ENCODE results near the gene ARID3A. TPM values are rescaled to one million over a fixed set of nuclear protein-coding genes. Genes with fewer than 3 reads are reported as not detected.
A peak's percentile ranks its signal among the peaks of the same experiment; 100 is the strongest.

ARID3A gene
- total RNA-seq, 1 experiment from 2014 or later = 239 TPM

DNA sequence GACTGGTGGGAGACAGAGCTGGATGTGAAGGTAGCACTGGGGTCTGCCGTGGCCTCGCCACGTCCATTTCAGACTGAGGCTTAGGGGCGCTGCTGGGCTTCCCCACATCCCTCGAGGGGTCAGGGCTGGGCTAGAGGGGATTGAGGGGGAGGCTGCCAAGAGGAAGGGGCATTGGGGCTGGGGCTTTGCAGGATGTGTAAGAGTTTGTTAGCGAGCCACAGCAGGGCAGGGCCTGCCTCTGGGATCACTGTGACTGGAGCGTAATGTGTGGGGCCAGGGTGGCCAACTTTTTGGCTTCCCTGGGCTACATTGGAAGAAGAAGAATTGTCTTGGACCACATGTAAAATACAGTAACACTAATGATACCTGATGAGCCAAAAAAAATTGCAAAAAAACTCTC lies 14.1 kb downstream of the ARID3A start:
- TF ChIP-seq CTCF (IDR thresholded peaks at IDR 0.05; ENCODE audit: insufficient read depth in 1 of 2, low read depth in 1 of 2, low read length in 1 of 2, severe bottlenecking in 1 of 2, unreplicated experiment in 1 of 2) = no peak
- Mint-ChIP-seq H3K4me1 (ENCODE audit: low read depth, unreplicated experiment) (no peaks in the 10 kb centered on the region), H3K36me3 (ENCODE audit: insufficient read depth, unreplicated experiment) (peaks cover 92% of the 10 kb centered on the region), H3K4me3 (ENCODE audit: unreplicated experiment) (no peak overlapping the region), H3K27ac (ENCODE audit: unreplicated experiment) (peak overlapping the region; percentile 54), H3K27me3 (ENCODE audit: insufficient read depth, unreplicated experiment) (no peaks in the 10 kb centered on the region), H3K9me3 (ENCODE audit: unreplicated experiment) (no peaks in the 10 kb centered on the region)
- intact Hi-C loops (cut with micrococcal nuclease; ENCODE audit: unreplicated experiment) = no loop called here
- H3K36me3 ChIP-seq (ENCODE audit: control insufficient read depth, insufficient read depth, low read length) = peaks cover 7% of the 10 kb centered on the region
- ChIA-PET CTCF (no interaction called here), POLR2A (no interaction called here)
- H3K4me1 ChIP-seq = peaks cover 3% of the 10 kb centered on the region; the same call in 1 of the 2 replicates
- no peaks in the 10 kb centered on the region for H3K9me3 ChIP-seq
- H3K27me3 ChIP-seq (replicated peaks; ENCODE audit: control insufficient read depth, insufficient read depth, low read length) = no peaks in the 10 kb centered on the region
- BruUV-seq (replicated peaks) = no TSS peak
- H3K4me3 ChIP-seq (ENCODE audit: low read depth, low read length) = no peak overlapping the region
- DNase-seq = no peak

DNA sequence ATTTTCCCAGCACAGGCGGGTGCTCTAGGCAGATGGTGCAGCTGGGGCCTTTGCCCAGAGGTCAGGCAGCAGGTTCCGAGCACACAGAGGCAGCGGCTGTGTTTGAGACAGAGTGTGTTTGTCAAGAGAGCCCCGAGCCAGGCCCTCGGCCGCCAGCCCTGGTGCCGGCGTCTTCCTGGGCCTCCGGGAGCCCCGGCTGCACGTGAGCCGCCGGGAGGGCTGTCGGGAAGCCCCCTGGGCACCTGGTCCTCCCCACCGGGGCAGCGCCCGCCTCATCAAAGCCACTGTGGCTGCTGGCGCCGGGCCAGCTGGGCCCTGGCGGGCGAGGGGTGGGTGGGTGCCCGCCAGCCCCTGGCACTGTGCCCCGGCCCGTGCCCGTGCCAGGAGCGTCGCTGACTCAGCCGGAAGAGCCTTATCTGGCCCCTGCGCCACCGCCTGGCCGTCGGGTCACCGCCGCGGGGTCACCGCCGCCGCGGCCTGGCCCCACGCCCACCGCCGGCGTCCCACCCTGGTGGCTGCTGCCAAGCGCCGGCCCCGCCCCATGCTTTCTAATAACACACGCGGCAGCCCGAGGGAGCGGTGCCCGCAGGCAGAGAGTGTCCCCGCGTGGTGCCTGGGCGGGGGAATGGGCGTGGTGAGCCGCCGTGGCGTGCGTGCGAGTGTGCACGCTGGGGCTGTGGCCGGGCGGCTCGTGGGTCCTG lies 14.9 kb downstream of the ARID3A start:
- H3K36me3 ChIP-seq (ENCODE audit: control insufficient read depth, insufficient read depth, low read length) = peaks cover 7% of the 10 kb centered on the region
- BruUV-seq (replicated peaks) = no TSS peak
- Mint-ChIP-seq H3K9me3 (ENCODE audit: unreplicated experiment) (no peaks in the 10 kb centered on the region), H3K4me1 (ENCODE audit: low read depth, unreplicated experiment) (no peaks in the 10 kb centered on the region), H3K27ac (ENCODE audit: unreplicated experiment) (peak overlapping the region; percentile 54), H3K4me3 (ENCODE audit: unreplicated experiment) (no peak overlapping the region), H3K27me3 (ENCODE audit: insufficient read depth, unreplicated experiment) (no peaks in the 10 kb centered on the region), H3K36me3 (ENCODE audit: insufficient read depth, unreplicated experiment) (peaks cover 92% of the 10 kb centered on the region)
- POLR2A ChIA-PET = no interaction called here
- TF ChIP-seq CTCF (IDR thresholded peaks at IDR 0.05; ENCODE audit: insufficient read depth in 1 of 2, low read depth in 1 of 2, low read length in 1 of 2, severe bottlenecking in 1 of 2, unreplicated experiment in 1 of 2) = no peak
- CTCF ChIA-PET = no interaction called here
- H3K9me3 ChIP-seq = no peaks in the 10 kb centered on the region
- DNase-seq = no peak
- no peaks in the 10 kb centered on the region for H3K27me3 ChIP-seq (replicated peaks; ENCODE audit: control insufficient read depth, insufficient read depth, low read length)
- no peak overlapping the region for H3K4me3 ChIP-seq (ENCODE audit: low read depth, low read length)
- H3K4me1 ChIP-seq = peaks cover 3% of the 10 kb centered on the region; the same call in 1 of the 2 replicates
- intact Hi-C loops (cut with micrococcal nuclease; ENCODE audit: unreplicated experiment) = no loop called here

GRCh38 chr19:941292-942132 lies 15.7 kb downstream of the ARID3A start:
- BruUV-seq (replicated peaks) = no TSS peak
- H3K27me3 Mint-ChIP-seq (ENCODE audit: insufficient read depth, unreplicated experiment) = no peaks in the 10 kb centered on the region
- DNase-seq = no peak

More at GRCh38 chr19:941292-942132, 15.7 kb downstream of the ARID3A start:
- Mint-ChIP-seq H3K9me3 (ENCODE audit: unreplicated experiment) (no peaks in the 10 kb centered on the region), H3K4me3 (ENCODE audit: unreplicated experiment) (no peak overlapping the region), H3K4me1 (ENCODE audit: low read depth, unreplicated experiment) (no peaks in the 10 kb centered on the region), H3K36me3 (ENCODE audit: insufficient read depth, unreplicated experiment) (peaks cover 88% of the 10 kb centered on the region), H3K27ac (ENCODE audit: unreplicated experiment) (peak overlapping the region; percentile 43)
- POLR2A ChIA-PET = no interaction called here
- Histone ChIP-seq H3K27me3 (replicated peaks; ENCODE audit: control insufficient read depth, insufficient read depth, low read length) (no peaks in the 10 kb centered on the region), H3K4me1 (peaks cover 3% of the 10 kb centered on the region; the same call in 1 of the 2 replicates), H3K36me3 (ENCODE audit: control insufficient read depth, insufficient read depth, low read length) (peaks cover 7% of the 10 kb centered on the region), H3K4me3 (ENCODE audit: low read depth, low read length) (no peak overlapping the region), H3K9me3 (no peaks in the 10 kb centered on the region)
- intact Hi-C loops (cut with micrococcal nuclease; ENCODE audit: unreplicated experiment) = no loop called here
- no peak for TF ChIP-seq CTCF (IDR thresholded peaks at IDR 0.05; ENCODE audit: insufficient read depth in 1 of 2, low read depth in 1 of 2, low read length in 1 of 2, severe bottlenecking in 1 of 2, unreplicated experiment in 1 of 2)
- CTCF ChIA-PET = no interaction called here
